GM12874 (cell line): ENCODE measurements around the gene KRTAP10-7.

Experiments used
- CTCF ChIP-seq: IDR thresholded peaks from 2 replicates; pipeline ENCODE4 v1.5.1; 2011; ENCODE audit warnings: low read depth, mild to moderate bottlenecking, control low read depth, low read length, moderate library complexity; ENCODE audit not compliant: insufficient read depth

KRTAP10-7 gene

GRCh38 chr21:44596068-44596725 lies 4.2 kb upstream of the KRTAP10-7 start:
- no peak for TF ChIP-seq CTCF

- no peak for TF ChIP-seq CTCF
Observed at GRCh38 chr21:44598061-44598460, 2.3 kb upstream of the KRTAP10-7 start.

- TF ChIP-seq CTCF: no peak
Observed at GRCh38 chr21:44599264-44600029, 950 bp upstream of the KRTAP10-7 start.

- no peak for TF ChIP-seq CTCF
Observed at GRCh38 chr21:44601596-44602462, 1.4 kb downstream of the KRTAP10-7 start.

GRCh38 chr21:44602463-44602850 lies 2.1 kb downstream of the KRTAP10-7 start:
- no peak for TF ChIP-seq CTCF

GRCh38 chr21:44603109-44603875 lies 2.9 kb downstream of the KRTAP10-7 start:
- no peak for TF ChIP-seq CTCF
